GM12872 (cell line): Measurements from ENCODE around the gene OR51B2.

Source experiments
- CTCF ChIP-seq: IDR thresholded peaks from 3 replicates; pipeline ENCODE4 v1.5.1; 2011; ENCODE audit warnings: low read depth, mild to moderate bottlenecking, low read length, moderate library complexity; ENCODE audit not compliant: insufficient read depth

OR51B2 gene

GRCh38 chr11:5362017-5362625 lies 38.0 kb upstream of the OR51B2 start:
- no peak for TF ChIP-seq CTCF

- TF ChIP-seq CTCF, result no peak
These were observed 27.1 kb upstream of the OR51B2 start, which contains the start of gene OR51B6 for GRCh38 chr11:5351208-5351607. TSS of gene OR51B6 (plus strand) at chr11:5351508. CDS start at chr11:5351508, 0 bp downstream.

- no peak for TF ChIP-seq CTCF
These were observed 25.5 kb upstream of the OR51B2 start for GRCh38 chr11:5349550-5349949.

- TF ChIP-seq CTCF, result no peak
These were observed 24.6 kb upstream of the OR51B2 start for GRCh38 chr11:5348551-5349194.

GRCh38 chr11:5345831-5346230 lies 21.7 kb upstream of the OR51B2 start:
- no peak for TF ChIP-seq CTCF

- TF ChIP-seq CTCF, result no peak
These were observed 19.6 kb upstream of the OR51B2 start, which contains the start of gene OR51B5 for GRCh38 chr11:5343474-5344335. TSS of gene OR51B5 (minus strand) at chr11:5343524. CDS start at chr11:5343524, 0 bp downstream.

- no peak for TF ChIP-seq CTCF
These were observed 15.8 kb upstream of the OR51B2 start for GRCh38 chr11:5339771-5340322.
